Psoas muscle (tissue), 8 donors: Measurements from ENCODE around the gene SLC12A3. TPM values are rescaled to one million over a fixed set of nuclear protein-coding genes. Genes with fewer than 3 reads are reported as not detected.

ENCODE experiments used
- ATAC-seq, 4 donors: fragments of 200-7000 bp; cut with Tn5 transposase; one replicate each; pipeline ENCODE4 v1.9.1; 2020; ENCODE audit warnings: moderate library complexity in 3 of 4, mild to moderate bottlenecking in 2 of 4
- DNase-seq, 2 donors: peaks; one replicate each; pipeline ENCODE4 v3.0.0-alpha.2; 2020
- H3K27ac ChIP-seq: fragments of 200-600 bp; one replicate; pipeline ENCODE4 v1.8.0; 2022
- H3K27me3 ChIP-seq, 3 donors: fragments of 200-600 bp in 1 of 3; one replicate each; pipeline versions ENCODE4 v1.6.1 to v1.8.0; 2013 to 2022; ENCODE audit warnings: low read length in 2 of 3, mild to moderate bottlenecking in 2 of 3, moderate library complexity in 1 of 3; ENCODE audit not compliant: insufficient read depth in 3 of 3
- H3K36me3 ChIP-seq, 2 donors: fragments of 200-600 bp in 1 of 2; one replicate each; pipeline versions ENCODE4 v1.6.1 to v1.8.0; 2013 to 2022; ENCODE audit warnings: low read depth in 1 of 2, mild to moderate bottlenecking in 1 of 2, moderate library complexity in 1 of 2; ENCODE audit not compliant: insufficient read depth in 1 of 2
- H3K4me1 ChIP-seq: fragments of 200-600 bp; one replicate; pipeline ENCODE4 v1.8.0; 2022
- H3K4me3 ChIP-seq: fragments of 200-600 bp; one replicate; pipeline ENCODE4 v1.8.0; 2022; ENCODE audit warnings: mild to moderate bottlenecking
- H3K9me3 ChIP-seq: fragments of 200-600 bp; one replicate; pipeline ENCODE4 v1.8.0; 2022
- CTCF ChIP-seq: fragments of 200-600 bp; IDR thresholded peaks from one replicate; pipeline ENCODE4 v1.8.0; 2022; ENCODE audit warnings: antibody characterized with exemption
- WGBS, 3 donors: extraction: QIAGEN DNeasy Blood & Tissue Kit; methylation state at CpG; one replicate each; pipeline versions ENCODE4 v1.1.6 to v1.1.7; 2013; 5-methylcytosine and 5-hydroxymethylcytosine counted together
- intact Hi-C, 2 donors: fragments of 100-400 bp; cut with DNase I; formaldehyde crosslinking; loops; one replicate each; pipeline versions ENCODE4 v1.11.0 to v1.14.2; 2022
- polyA plus RNA-seq, 3 donors: library from polyadenylated mRNA; stranded (reverse); fragments of 200-250 nt; gene quantifications; one replicate each; pipeline ENCODE4 v1.2.3, GENCODE V29; 2013
- total RNA-seq, 4 donors: library from RNA; stranded (reverse); fragmentation: NEBNext Ultra II Directional in 2 of 4; extraction: Animal tissue kit (Norgen Biotek cat#: 25700) in 2 of 4; gene quantifications; one replicate each; pipeline versions ENCODE4 v1.2.1 to v1.2.4, GENCODE V29; 2021 to 2023
- donor health status: healthy with polysubstance abuse.
- donor health status: DM: no; HTN: no; CAD: no; lungs with moderate emphysema.
- donor health status: Bipolar disorder and iron deficiency.
- donor health status: healthy.
- donor health status: DM: yes; HTN: yes; CAD: no.
- donor health status: DM: no; HTN: no; CAD: no.
- donor health status: DM: no; HTN: no; CAD: no.
- donor health status: DM: yes; HTN: yes; CAD: no.

The SLC12A3 gene
- total and polyA plus RNA-seq, 7 donors = 0.01 to 0.06 TPM; not detected in 5

DNA sequence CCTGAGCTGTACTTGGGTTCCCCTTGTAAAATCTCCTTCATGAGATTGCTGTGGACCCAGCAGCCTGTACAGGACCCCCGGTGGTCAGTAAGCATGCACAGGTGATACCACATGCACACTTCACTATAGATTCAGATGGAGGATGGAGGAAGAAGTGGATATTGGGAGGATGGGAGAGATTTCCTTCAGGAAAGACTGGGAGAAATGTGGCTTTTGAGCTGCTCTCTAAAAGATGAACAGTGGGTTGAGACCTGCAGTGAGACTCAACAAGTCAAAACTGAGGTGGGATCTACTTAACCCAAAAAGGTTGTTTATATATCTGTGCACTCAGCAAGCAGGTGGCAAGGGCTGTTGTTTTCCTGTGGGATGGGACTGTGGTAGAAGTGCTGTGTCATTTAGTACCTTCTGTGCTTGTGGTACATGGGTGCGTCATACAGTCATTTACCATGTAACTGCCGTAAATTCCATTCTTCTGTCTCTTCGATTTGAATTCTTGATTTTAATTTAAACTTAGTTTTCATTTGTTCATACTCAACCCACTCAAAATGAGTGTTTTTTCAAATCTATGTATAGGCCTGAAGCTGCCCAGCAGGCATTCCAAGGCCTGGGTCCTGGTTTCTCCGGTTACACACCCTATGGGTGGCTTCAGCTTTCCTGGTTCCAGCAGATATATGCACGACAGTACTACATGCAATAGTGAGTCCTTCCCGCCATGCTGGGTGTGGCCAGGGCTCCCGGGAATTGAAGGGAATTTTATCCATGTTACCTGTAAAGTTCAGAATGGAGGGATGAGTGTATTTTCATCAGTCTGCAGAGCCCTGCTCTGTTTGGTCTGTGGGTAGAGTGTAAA is 73.9 kb downstream of the SLC12A3 start:
- peaks cover 24 to 92% of the 10 kb centered on the region in 2 donors for H3K36me3 ChIP-seq
- TF ChIP-seq CTCF = no peak
- peak in 1 of 4 donors; percentile 25 for ATAC-seq
- no peaks in the 10 kb centered on the region for H3K9me3 ChIP-seq
- H3K27me3 ChIP-seq = no peaks in the 10 kb centered on the region
- DNase-seq = no peak
- no peak overlapping the region for H3K27ac ChIP-seq
- WGBS, 3 donors = 71 to 83% (median 75%) methylated on average over 8 of the region's 8 CpGs
- H3K4me1 ChIP-seq = peaks cover 25% of the 10 kb centered on the region
- H3K4me3 ChIP-seq = no peak overlapping the region
- intact Hi-C loops = no loop called here

- H3K27ac ChIP-seq = no peak overlapping the region
- ATAC-seq (no peak), DNase-seq (no peak)
- TF ChIP-seq CTCF = no peak
- H3K9me3 ChIP-seq = no peaks in the 10 kb centered on the region
- 77 to 80% (median 78%) methylated on average over 4 of the region's 4 CpGs for WGBS, 3 donors
- no peaks in the 10 kb centered on the region for H3K27me3 ChIP-seq
- H3K4me1 ChIP-seq = peaks cover 18% of the 10 kb centered on the region
- peaks cover 27 to 100% of the 10 kb centered on the region in 2 donors for H3K36me3 ChIP-seq
- intact Hi-C loops = no loop called here
- no peak overlapping the region for H3K4me3 ChIP-seq
Observed at GRCh38 chr16:56939801-56940200, 74.8 kb downstream of the SLC12A3 start.

GRCh38 chr16:56941092-56941491 is 76.1 kb downstream of the SLC12A3 start:
- 74 to 90% (median 78%) methylated on average over 2 of the region's 2 CpGs for WGBS, 3 donors
- no peak overlapping the region for H3K4me3 ChIP-seq
- no peak for TF ChIP-seq CTCF
- intact Hi-C loops = no loop called here
- H3K4me1 ChIP-seq = peaks cover 6% of the 10 kb centered on the region
- DNase-seq (no peak), ATAC-seq (no peak)
- H3K36me3 ChIP-seq = peaks cover 31 to 98% of the 10 kb centered on the region in 2 donors
- no peaks in the 10 kb centered on the region for H3K27me3 ChIP-seq
- no peak overlapping the region for H3K27ac ChIP-seq
- H3K9me3 ChIP-seq = no peaks in the 10 kb centered on the region

DNA sequence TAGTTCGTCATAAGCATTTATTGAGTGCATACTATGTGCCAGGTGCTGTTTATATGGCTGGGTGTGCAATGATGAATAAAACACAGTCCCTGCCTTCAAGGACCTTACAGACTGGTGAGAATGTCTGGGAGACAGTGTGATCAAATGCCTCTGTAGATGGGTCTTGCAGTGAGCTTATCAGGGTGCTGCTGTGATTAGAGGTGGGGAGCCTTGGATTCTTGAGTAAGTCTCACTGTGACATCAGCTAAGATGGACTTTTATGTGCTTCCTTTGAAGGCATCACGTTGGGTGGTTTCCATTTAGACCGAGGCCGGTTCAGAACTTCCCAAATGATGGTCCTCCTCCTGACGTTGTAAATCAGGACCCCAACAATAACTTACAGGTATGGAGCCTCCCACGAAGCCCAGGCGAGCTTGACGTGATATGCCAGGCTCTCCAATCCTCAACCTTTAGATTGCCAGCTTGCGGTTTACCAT is 76.9 kb downstream of the SLC12A3 start:
- no peaks in the 10 kb centered on the region for H3K27me3 ChIP-seq
- WGBS, 3 donors = 71 to 82% (median 73%) methylated on average over 9 of the region's 9 CpGs
- intact Hi-C loops = no loop called here
- no peaks in the 10 kb centered on the region for H3K9me3 ChIP-seq
- H3K27ac ChIP-seq = no peak overlapping the region
- H3K4me1 ChIP-seq = no peaks in the 10 kb centered on the region
- no peak for TF ChIP-seq CTCF
- DNase-seq (no peak), ATAC-seq (no peak)
- no peak overlapping the region for H3K4me3 ChIP-seq
- peaks cover 31 to 98% of the 10 kb centered on the region in 2 donors for H3K36me3 ChIP-seq
